IMR-90 (cell line): Measurements from ENCODE around the gene FOXK1. TPM values are rescaled to one million over a fixed set of nuclear protein-coding genes. Genes with fewer than 3 reads are reported as not detected.

Experiments used
- ATAC-seq: fragments of 200-7000 bp; cut with Tn5 transposase; 2 replicates; pipeline ENCODE4 v1.9.1; 2020; ENCODE audit warnings: low read depth, mild to moderate bottlenecking, moderate library complexity
- BruUV-seq: library from RNA; stranded (reverse); fragments of 400-500 nt; replicated peaks from 2 replicates; lab custom pipeline; 2021; lab: Mats Ljungman, UMichigan
- CTCF ChIA-PET: fragments of 300-600 bp; formaldehyde crosslinking; extraction: SDS; loops from one replicate; lab custom pipeline; 2021; ENCODE audit warnings: antibody characterized with exemption; lab: Yijun Ruan, JAX
- POLR2A ChIA-PET: fragments of 300-600 bp; sonication (Branson Sonifier 250); formaldehyde crosslinking; loops from one replicate; lab custom pipeline; 2022; ENCODE audit warnings: antibody characterized with exemption; ENCODE audit not compliant: unreplicated experiment; lab: Charles Lee
- DNase-seq: peaks from one replicate; pipeline ENCODE4 v3.0.0; 2013
- H2AFZ ChIP-seq: replicated peaks from 2 replicates; pipeline ENCODE3; 2013; ENCODE audit warnings: low read length, mild to moderate bottlenecking; ENCODE audit not compliant: poor library complexity
- H2AK5ac ChIP-seq: 2 replicates; pipeline ENCODE4 v1.6.1; 2013; ENCODE audit warnings: low read depth, low read length, inconsistent platforms
- H2AK9ac ChIP-seq: replicated peaks from 2 replicates; pipeline ENCODE3; 2013; ENCODE audit warnings: mild to moderate bottlenecking, low read depth, low read length, moderate library complexity; ENCODE audit not compliant: poor library complexity
- H2BK120ac ChIP-seq: 2 replicates; pipeline ENCODE4 v1.6.1; 2013; ENCODE audit warnings: low read depth, low read length, inconsistent platforms
- H2BK15ac ChIP-seq: 3 replicates; pipeline ENCODE4 v1.6.1; 2013; ENCODE audit warnings: low read depth, low read length, inconsistent platforms
- H2BK20ac ChIP-seq: 2 replicates; pipeline ENCODE4 v1.6.1; 2013; ENCODE audit warnings: low read depth, mild to moderate bottlenecking, inconsistent platforms, low read length, moderate library complexity
- H2BK5ac ChIP-seq: 2 replicates; pipeline ENCODE4 v1.6.1; 2013; ENCODE audit warnings: mild to moderate bottlenecking, low read depth, low read length, inconsistent platforms; ENCODE audit not compliant: poor library complexity, severe bottlenecking
- H3K14ac ChIP-seq: replicated peaks from 2 replicates; pipeline ENCODE4 v1.6.1; 2013; ENCODE audit warnings: low read depth, low read length, inconsistent platforms
- H3K18ac ChIP-seq: 2 replicates; pipeline ENCODE4 v1.6.1; 2013; ENCODE audit warnings: low read depth, low read length, control low read depth
- H3K23ac ChIP-seq: 2 replicates; pipeline ENCODE4 v1.6.1; 2013; ENCODE audit warnings: low read depth, low read length, inconsistent platforms
- H3K27ac ChIP-seq: 2 replicates; pipeline ENCODE4 v1.5.1; 2013; ENCODE audit warnings: mild to moderate bottlenecking, control low read depth, low read length; ENCODE audit not compliant: insufficient read depth
- H3K27me3 ChIP-seq: 2 replicates; pipeline ENCODE4 v1.6.1; 2013; ENCODE audit warnings: low read length; ENCODE audit not compliant: control insufficient read depth, insufficient read depth
- H3K36me3 ChIP-seq: 2 replicates; pipeline ENCODE4 v1.6.1; 2013; ENCODE audit warnings: low read length, mixed read lengths; ENCODE audit not compliant: control insufficient read depth, insufficient read depth
- H3K4ac ChIP-seq: 2 replicates; pipeline ENCODE4 v1.6.1; 2013; ENCODE audit warnings: low read depth, low read length, inconsistent platforms
- H3K4me1 ChIP-seq: 2 replicates; pipeline ENCODE4 v1.6.1; 2013; ENCODE audit warnings: low read length, mixed read lengths; ENCODE audit not compliant: control insufficient read depth, insufficient read depth
- H3K4me2 ChIP-seq: 2 replicates; pipeline ENCODE4 v1.6.1; 2013; ENCODE audit warnings: low read depth, mild to moderate bottlenecking, control low read depth, low read length, moderate library complexity
- H3K4me3 ChIP-seq: 2 replicates; pipeline ENCODE4 v1.5.1; 2013; ENCODE audit warnings: low read depth, mild to moderate bottlenecking, control low read depth, low read length, moderate library complexity; ENCODE audit not compliant: insufficient read depth
- H3K56ac ChIP-seq: 2 replicates; pipeline ENCODE4 v1.6.1; 2013; ENCODE audit warnings: low read length, inconsistent platforms; ENCODE audit not compliant: insufficient read depth; ENCODE audit errors: extremely low read depth
- H3K79me1 ChIP-seq, 2 experiments: 2 replicates each; pipeline ENCODE4 v1.6.1; 2013; ENCODE audit warnings: low read length in 2 of 2, inconsistent platforms in 1 of 2, low read depth in 1 of 2
- H3K9ac ChIP-seq: 2 replicates; pipeline ENCODE4 v1.6.1; 2013; ENCODE audit warnings: low read depth, low read length, control low read depth
- H3K9me1 ChIP-seq: 2 replicates; pipeline ENCODE4 v1.6.1; 2013; ENCODE audit warnings: low read length, inconsistent platforms; ENCODE audit not compliant: insufficient read depth
- H3K9me3 ChIP-seq: 2 replicates; pipeline ENCODE4 v1.6.1; 2013; ENCODE audit warnings: low read length; ENCODE audit not compliant: control insufficient read depth, insufficient read depth
- H4K20me1 ChIP-seq: 2 replicates; pipeline ENCODE4 v1.6.1; 2013; ENCODE audit warnings: low read length, inconsistent platforms; ENCODE audit not compliant: insufficient read depth
- H4K5ac ChIP-seq: 2 replicates; pipeline ENCODE4 v1.6.1; 2013; ENCODE audit warnings: mild to moderate bottlenecking, low read depth, low read length, control low read depth
- H4K8ac ChIP-seq, 2 experiments: 2 replicates each; pipeline ENCODE4 v1.6.1; 2013; ENCODE audit warnings: low read depth in 2 of 2, low read length in 2 of 2, control low read depth in 1 of 2, inconsistent platforms in 1 of 2
- H4K91ac ChIP-seq: 2 replicates; pipeline ENCODE4 v1.6.1; 2013; ENCODE audit warnings: low read depth, low read length, inconsistent platforms; ENCODE audit not compliant: insufficient read depth
- BHLHE40 ChIP-seq: fragments of 150-350 bp; IDR thresholded peaks from 2 replicates; pipeline ENCODE4 v1.6.1; 2016; ENCODE audit warnings: mild to moderate bottlenecking, low read depth, low read length
- CEBPB ChIP-seq: IDR thresholded peaks from 2 replicates; pipeline ENCODE4 v1.6.1; 2012; ENCODE audit warnings: low read depth, low read length, improper control_type of control experiment
- CHD1 ChIP-seq: IDR thresholded peaks from 2 replicates; pipeline ENCODE4 v1.6.1; 2012; ENCODE audit warnings: low read depth, low read length, improper control_type of control experiment
- ELK1 ChIP-seq: fragments of 150-350 bp; IDR thresholded peaks from 2 replicates; pipeline ENCODE4 v1.6.1; 2016; ENCODE audit warnings: low read depth, mild to moderate bottlenecking, low read length, moderate library complexity, borderline replicate concordance
- FOS ChIP-seq: fragments of 150-350 bp; IDR thresholded peaks from 2 replicates; pipeline ENCODE4 v1.6.1; 2016; ENCODE audit warnings: low read depth, low read length
- MAFK ChIP-seq: IDR thresholded peaks from 2 replicates; pipeline ENCODE4 v1.6.1; 2012; ENCODE audit warnings: low read depth, low read length, improper control_type of control experiment
- MAZ ChIP-seq: IDR thresholded peaks from 2 replicates; pipeline ENCODE4 v1.6.1; 2012; ENCODE audit warnings: low read depth, mild to moderate bottlenecking, low read length, improper control_type of control experiment, moderate library complexity, borderline replicate concordance
- MXI1 ChIP-seq: IDR thresholded peaks from 2 replicates; pipeline ENCODE4 v1.6.1; 2012; ENCODE audit warnings: low read depth, mild to moderate bottlenecking, low read length, moderate library complexity, borderline replicate concordance
- NFE2L2 ChIP-seq: fragments of 150-350 bp; IDR thresholded peaks from 2 replicates; pipeline ENCODE4 v1.6.1; 2016; ENCODE audit warnings: low read depth, mild to moderate bottlenecking, low read length
- POLR2A ChIP-seq: IDR thresholded peaks from 2 replicates; pipeline ENCODE4 v1.6.1; 2012; ENCODE audit warnings: mild to moderate bottlenecking, low read depth, low read length
- RAD21 ChIP-seq: IDR thresholded peaks from 2 replicates; pipeline ENCODE4 v1.6.1; 2012; ENCODE audit warnings: low read length, improper control_type of control experiment
- RCOR1 ChIP-seq: IDR thresholded peaks from 2 replicates; pipeline ENCODE4 v1.6.1; 2012; ENCODE audit warnings: mild to moderate bottlenecking, low read length, improper control_type of control experiment; ENCODE audit not compliant: insufficient replicate concordance
- RFX5 ChIP-seq: IDR thresholded peaks from 2 replicates; pipeline ENCODE4 v1.8.0; 2012; ENCODE audit warnings: low read depth, mild to moderate bottlenecking, low read length, moderate library complexity
- USF2 ChIP-seq: fragments of 150-350 bp; IDR thresholded peaks from 2 replicates; pipeline ENCODE4 v1.6.1; 2017; ENCODE audit warnings: mild to moderate bottlenecking, antibody characterized with exemption, low read length, low read depth
- WGBS, 2 experiments: methylation state at CpG; one replicate each; pipeline versions ENCODE4 v1.1.5 to v1.1.7; 2013; ENCODE audit warnings: missing lambda C conversion rate in 2 of 2; ENCODE audit not compliant: insufficient read length in 1 of 2; ENCODE audit errors: extremely low coverage in 2 of 2; 5-methylcytosine and 5-hydroxymethylcytosine counted together
- dilution Hi-C: fragments of 300-500 bp; cut with HindIII; formaldehyde crosslinking; loops from one replicate; pipeline ENCODE4 v1.14.3; 2018; ENCODE audit warnings: low sequenced_read_pairs; ENCODE audit not compliant: unreplicated experiment
- in situ Hi-C: fragments of 300-500 bp; cut with MboI; formaldehyde crosslinking; loops from 3 replicates; pipeline ENCODE4 v1.14.3; 2019; ENCODE audit warnings: low sequenced_read_pairs, inconsistent platforms, mixed read lengths
- intact Hi-C: fragments of 100-400 bp; cut with micrococcal nuclease; formaldehyde crosslinking; loops from 2 replicates; pipeline ENCODE4 v1.10.0; 2022
- polyA plus RNA-seq, 3 experiments: library from polyadenylated mRNA; depleted of rRNA; stranded (reverse); fragments of >200 nt; gene quantifications; 2 replicates each; pipeline ENCODE4 v1.2.3, GENCODE V29; 2012; ENCODE audit warnings: low replicate concordance in 1 of 3
- total RNA-seq: library from RNA; depleted of rRNA; stranded (reverse); fragments of >200 nt; gene quantifications from 2 replicates; pipeline ENCODE4 v1.2.3, GENCODE V29; 2012
- TF ChIP-seq, protein P1 (sequence below): conservative IDR thresholded peaks from 2 replicates; pipeline ENCODE4 v1.5.1; 2012; ENCODE audit warnings: mild to moderate bottlenecking, low read depth, low read length, improper control_type of control experiment

FOXK1 gene
- total and polyA plus RNA-seq, 2 of the 4 experiments (the other 2 are of a cell fraction): 4.3 to 8.8 TPM

- Histone ChIP-seq H3K9me3 (no peaks in the 10 kb centered on the region), H4K91ac (no peak overlapping the region), H2BK20ac (no peak overlapping the region), H2BK15ac (no peak overlapping the region), H2BK5ac (no peak overlapping the region), H3K23ac (no peak overlapping the region), H3K9ac (no peak overlapping the region), H3K4ac (no peak overlapping the region), H3K4me3 (no peak overlapping the region), H3K27ac (no peak overlapping the region), H3K36me3 (no peaks in the 10 kb centered on the region), H4K5ac (no peak overlapping the region), H3K4me2 (no peak overlapping the region), H3K79me1 (no peaks in the 10 kb centered on the region), H2AFZ (no peak overlapping the region), H4K20me1 (no peaks in the 10 kb centered on the region), H2AK5ac (no peak overlapping the region), H4K8ac (no peak overlapping the region), H2BK120ac (no peak overlapping the region), H2AK9ac (no peak overlapping the region), H3K18ac (no peak overlapping the region), H3K14ac (no peak overlapping the region), H3K9me1 (no peaks in the 10 kb centered on the region), H3K56ac (no peak overlapping the region), H3K27me3 (peaks cover 2% of the 10 kb centered on the region; the same call in 1 of the 2 replicates), H3K4me1 (no peaks in the 10 kb centered on the region; the same call in 1 of the 2 replicates)
- ChIA-PET CTCF (no interaction called here), POLR2A (no interaction called here)
- DNase-seq (no peak), ATAC-seq (no peak)
- WGBS, 2 experiments: 69% methylated on average over 17 of the region's 39 CpGs; no CpG with 5 or more reads in 1 of the 2 experiments
- no TSS peak for BruUV-seq
- in situ Hi-C loops: no loop called here
- dilution Hi-C loops: no loop called here
- intact Hi-C loops: no loop called here
- no peak for TF ChIP-seq FOS
- TF ChIP-seq BHLHE40: no peak
- TF ChIP-seq RFX5: no peak
- no peak for TF ChIP-seq POLR2A
- no peak for TF ChIP-seq MXI1
- no peak for TF ChIP-seq CEBPB
- no peak for TF ChIP-seq RCOR1
- no peak for TF ChIP-seq ELK1
- TF ChIP-seq MAFK: no peak
- TF ChIP-seq CHD1: no peak
- TF ChIP-seq NFE2L2: no peak
- TF ChIP-seq USF2: no peak
- no peak for TF ChIP-seq MAZ
- TF ChIP-seq, protein P1, sequence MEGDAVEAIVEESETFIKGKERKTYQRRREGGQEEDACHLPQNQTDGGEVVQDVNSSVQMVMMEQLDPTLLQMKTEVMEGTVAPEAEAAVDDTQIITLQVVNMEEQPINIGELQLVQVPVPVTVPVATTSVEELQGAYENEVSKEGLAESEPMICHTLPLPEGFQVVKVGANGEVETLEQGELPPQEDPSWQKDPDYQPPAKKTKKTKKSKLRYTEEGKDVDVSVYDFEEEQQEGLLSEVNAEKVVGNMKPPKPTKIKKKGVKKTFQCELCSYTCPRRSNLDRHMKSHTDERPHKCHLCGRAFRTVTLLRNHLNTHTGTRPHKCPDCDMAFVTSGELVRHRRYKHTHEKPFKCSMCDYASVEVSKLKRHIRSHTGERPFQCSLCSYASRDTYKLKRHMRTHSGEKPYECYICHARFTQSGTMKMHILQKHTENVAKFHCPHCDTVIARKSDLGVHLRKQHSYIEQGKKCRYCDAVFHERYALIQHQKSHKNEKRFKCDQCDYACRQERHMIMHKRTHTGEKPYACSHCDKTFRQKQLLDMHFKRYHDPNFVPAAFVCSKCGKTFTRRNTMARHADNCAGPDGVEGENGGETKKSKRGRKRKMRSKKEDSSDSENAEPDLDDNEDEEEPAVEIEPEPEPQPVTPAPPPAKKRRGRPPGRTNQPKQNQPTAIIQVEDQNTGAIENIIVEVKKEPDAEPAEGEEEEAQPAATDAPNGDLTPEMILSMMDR: no peak
- TF ChIP-seq RAD21: no peak
Measured at GRCh38 chr7:4819560-4820404, 137.7 kb downstream of the FOXK1 start.
